Neural progenitor cell (in vitro differentiated cells): Measurements from ENCODE around the gene CFAP410. TPM values are rescaled to one million over a fixed set of nuclear protein-coding genes. Genes with fewer than 3 reads are reported as not detected.

Source experiments
- DNase-seq: peaks from one replicate; pipeline ENCODE4 v3.0.0-alpha.2; 2016; ENCODE audit warnings: low spot score
- H2AFZ ChIP-seq: fragments of 200-600 bp; sonication (generic); replicated peaks from 2 replicates; pipeline ENCODE4 v1.6.1; 2016; ENCODE audit warnings: antibody characterized with exemption
- H3F3A ChIP-seq: fragments of 200-600 bp; sonication (generic); 2 replicates; pipeline ENCODE4 v1.6.1; 2016; ENCODE audit warnings: antibody characterized with exemption, low read depth
- H3K27ac ChIP-seq: fragments of 200-600 bp; sonication (generic); 2 replicates; pipeline ENCODE4 v1.5.1; 2016; ENCODE audit warnings: mild to moderate bottlenecking
- H3K27me3 ChIP-seq: fragments of 200-600 bp; sonication (generic); 2 replicates; pipeline ENCODE4 v1.6.1; 2016; ENCODE audit warnings: mild to moderate bottlenecking, moderate library complexity
- H3K36me3 ChIP-seq: fragments of 200-600 bp; sonication (generic); 2 replicates; pipeline ENCODE4 v1.5.1; 2016
- H3K4me1 ChIP-seq: fragments of 200-600 bp; sonication (generic); 2 replicates; pipeline ENCODE4 v1.6.1; 2016; ENCODE audit warnings: mixed run types
- H3K4me2 ChIP-seq: fragments of 200-600 bp; sonication (generic); 2 replicates; pipeline ENCODE4 v1.6.1; 2016
- H3K4me3 ChIP-seq: fragments of 200-600 bp; sonication (generic); 2 replicates; pipeline ENCODE4 v1.5.1; 2016
- H3K79me2 ChIP-seq: fragments of 200-600 bp; sonication (generic); 2 replicates; pipeline ENCODE4 v1.6.1; 2016; ENCODE audit warnings: low read depth
- H3K9ac ChIP-seq: fragments of 200-600 bp; sonication (generic); 2 replicates; pipeline ENCODE4 v1.6.1; 2016
- H3K9me3 ChIP-seq: fragments of 200-600 bp; sonication (generic); 2 replicates; pipeline ENCODE4 v1.5.1; 2016; ENCODE audit warnings: low read depth
- H4K20me1 ChIP-seq: fragments of 200-600 bp; sonication (generic); 2 replicates; pipeline ENCODE4 v1.6.1; 2016; ENCODE audit warnings: low read depth
- H3K27ac Mint-ChIP-seq: 3 replicates; pipeline ENCODE4 v1.8.0; 2021; ENCODE audit warnings: mixed read lengths
- H3K27me3 Mint-ChIP-seq: 2 replicates; pipeline ENCODE4 v1.8.0; 2022; ENCODE audit warnings: low read depth, mild to moderate bottlenecking, inconsistent platforms, moderate library complexity, mixed read lengths; ENCODE audit not compliant: insufficient read depth
- H3K36me3 Mint-ChIP-seq: 3 replicates; pipeline ENCODE4 v1.8.0; 2021; ENCODE audit warnings: mixed read lengths
- H3K4me1 Mint-ChIP-seq: 3 replicates; pipeline ENCODE4 v1.8.0; 2021; ENCODE audit warnings: mixed read lengths
- H3K4me3 Mint-ChIP-seq: 3 replicates; pipeline ENCODE4 v1.8.0; 2021; ENCODE audit warnings: mild to moderate bottlenecking, moderate library complexity, mixed read lengths
- H3K9me3 Mint-ChIP-seq: 3 replicates; pipeline ENCODE4 v1.8.0; 2020; ENCODE audit warnings: mixed read lengths
- EZH2 ChIP-seq: fragments of 200-600 bp; sonication (generic); IDR thresholded peaks from 2 replicates; pipeline ENCODE4 v1.6.1; 2017; ENCODE audit warnings: antibody characterized with exemption, mild to moderate bottlenecking, moderate library complexity
- EZH2phosphoT487 ChIP-seq: fragments of 200-600 bp; sonication (generic); IDR thresholded peaks from 2 replicates; pipeline ENCODE4 v1.6.1; 2017; ENCODE audit warnings: antibody characterized with exemption
- total RNA-seq: library from RNA; depleted of rRNA; stranded (reverse); fragments of >200 nt; gene quantifications from 2 replicates; pipeline ENCODE4 v1.2.3, GENCODE V29; 2015; ENCODE audit warnings: low replicate concordance
- TF ChIP-seq, protein P1 (sequence below): fragments of 200-600 bp; sonication (generic); IDR thresholded peaks from 2 replicates; pipeline ENCODE4 v1.5.1; 2017; ENCODE audit warnings: antibody characterized with exemption, mild to moderate bottlenecking

Gene CFAP410
- total RNA-seq, 1 donor from 2014 or later: 7.5 TPM

DNA sequence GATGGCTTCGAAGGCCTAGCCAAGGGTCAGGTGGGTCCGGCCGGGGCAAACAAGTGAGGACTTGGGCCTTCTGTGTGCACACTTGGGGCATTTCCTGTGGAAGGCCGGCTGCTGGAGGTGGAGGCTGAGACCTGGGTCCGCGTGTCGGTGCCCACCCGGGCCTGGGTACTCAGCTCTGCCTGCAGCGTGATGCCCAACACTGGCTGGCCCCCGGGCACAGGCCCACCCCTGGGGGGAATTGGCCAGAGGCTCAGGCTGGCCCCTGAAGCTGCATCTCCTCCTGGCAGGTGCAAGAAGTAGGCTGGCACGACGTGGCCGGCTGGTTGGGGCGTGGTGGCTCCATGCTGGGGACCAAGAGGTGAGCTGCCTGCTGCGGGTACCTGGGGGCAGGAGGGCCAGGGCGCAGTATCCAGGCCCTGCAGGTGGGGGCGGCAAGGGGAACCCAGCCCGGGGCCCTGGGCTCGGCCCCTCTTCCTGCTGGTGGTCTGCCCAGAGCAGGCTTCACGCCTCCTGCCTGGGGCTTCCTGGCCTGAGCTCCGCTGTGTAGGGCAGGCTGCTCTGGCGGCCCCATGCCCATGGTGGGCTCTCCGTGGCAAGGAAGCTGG, 17.2 kb downstream of the CFAP410 start:
- DNase-seq: no peak
- Histone ChIP-seq H3K36me3 (no peaks in the 10 kb centered on the region), H3K27me3 (no peaks in the 10 kb centered on the region), H3K9ac (no peak overlapping the region), H3K4me3 (no peak overlapping the region), H3K27ac (no peak overlapping the region), H3K79me2 (no peaks in the 10 kb centered on the region), H3K4me2 (no peak overlapping the region), H3F3A (no peaks in the 10 kb centered on the region), H3K4me1 (no peaks in the 10 kb centered on the region), H3K9me3 (no peaks in the 10 kb centered on the region), H4K20me1 (no peaks in the 10 kb centered on the region), H2AFZ (no peak overlapping the region)
- Mint-ChIP-seq H3K9me3 (no peaks in the 10 kb centered on the region), H3K4me3 (no peak overlapping the region), H3K36me3 (no peaks in the 10 kb centered on the region), H3K27ac (no peak overlapping the region), H3K27me3 (no peaks in the 10 kb centered on the region), H3K4me1 (no peaks in the 10 kb centered on the region)
- TF ChIP-seq, protein P1, sequence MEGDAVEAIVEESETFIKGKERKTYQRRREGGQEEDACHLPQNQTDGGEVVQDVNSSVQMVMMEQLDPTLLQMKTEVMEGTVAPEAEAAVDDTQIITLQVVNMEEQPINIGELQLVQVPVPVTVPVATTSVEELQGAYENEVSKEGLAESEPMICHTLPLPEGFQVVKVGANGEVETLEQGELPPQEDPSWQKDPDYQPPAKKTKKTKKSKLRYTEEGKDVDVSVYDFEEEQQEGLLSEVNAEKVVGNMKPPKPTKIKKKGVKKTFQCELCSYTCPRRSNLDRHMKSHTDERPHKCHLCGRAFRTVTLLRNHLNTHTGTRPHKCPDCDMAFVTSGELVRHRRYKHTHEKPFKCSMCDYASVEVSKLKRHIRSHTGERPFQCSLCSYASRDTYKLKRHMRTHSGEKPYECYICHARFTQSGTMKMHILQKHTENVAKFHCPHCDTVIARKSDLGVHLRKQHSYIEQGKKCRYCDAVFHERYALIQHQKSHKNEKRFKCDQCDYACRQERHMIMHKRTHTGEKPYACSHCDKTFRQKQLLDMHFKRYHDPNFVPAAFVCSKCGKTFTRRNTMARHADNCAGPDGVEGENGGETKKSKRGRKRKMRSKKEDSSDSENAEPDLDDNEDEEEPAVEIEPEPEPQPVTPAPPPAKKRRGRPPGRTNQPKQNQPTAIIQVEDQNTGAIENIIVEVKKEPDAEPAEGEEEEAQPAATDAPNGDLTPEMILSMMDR: no peak
- TF ChIP-seq EZH2 (no peak), EZH2phosphoT487 (no peak)

DNA sequence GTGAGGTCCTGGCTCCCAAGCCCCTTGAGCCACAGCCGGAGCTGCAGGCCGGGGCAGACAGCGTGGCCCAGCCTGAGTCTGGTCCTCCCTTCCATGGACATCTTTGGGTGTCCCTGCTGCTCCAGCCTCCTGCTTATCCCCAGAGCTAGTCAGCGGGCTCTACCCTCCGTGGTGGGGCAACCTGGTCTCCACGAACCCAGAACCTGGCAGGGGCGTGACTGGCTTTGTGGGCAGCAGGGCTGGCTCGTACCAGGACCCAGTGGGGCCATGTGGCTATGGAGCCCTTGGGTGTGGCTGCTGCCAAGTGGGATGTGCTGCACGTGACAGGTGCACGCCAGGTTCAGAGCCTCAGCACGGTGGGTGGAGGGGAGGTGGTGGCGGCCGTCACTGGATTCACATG, 18.3 kb downstream of the CFAP410 start:
- Mint-ChIP-seq H3K4me1 (no peaks in the 10 kb centered on the region), H3K27me3 (peaks cover 3% of the 10 kb centered on the region), H3K36me3 (peaks cover 3% of the 10 kb centered on the region), H3K4me3 (no peak overlapping the region), H3K9me3 (no peaks in the 10 kb centered on the region), H3K27ac (no peak overlapping the region)
- no peak overlapping the region for H3K4me3 ChIP-seq
- no peaks in the 10 kb centered on the region for H3K79me2 ChIP-seq
- no peaks in the 10 kb centered on the region for H3K27me3 ChIP-seq
- TF ChIP-seq, protein P1: no peak
- TF ChIP-seq EZH2 (no peak), EZH2phosphoT487 (no peak)
- H3K36me3 ChIP-seq: no peaks in the 10 kb centered on the region
- H2AFZ ChIP-seq: no peak overlapping the region
- no peak overlapping the region for H3K9ac ChIP-seq
- no peak overlapping the region for H3K27ac ChIP-seq
- H3K4me2 ChIP-seq: no peak overlapping the region
- H4K20me1 ChIP-seq: no peaks in the 10 kb centered on the region
- DNase-seq: no peak
- no peaks in the 10 kb centered on the region for H3K9me3 ChIP-seq
- no peaks in the 10 kb centered on the region for H3K4me1 ChIP-seq
- no peaks in the 10 kb centered on the region for H3F3A ChIP-seq

DNA sequence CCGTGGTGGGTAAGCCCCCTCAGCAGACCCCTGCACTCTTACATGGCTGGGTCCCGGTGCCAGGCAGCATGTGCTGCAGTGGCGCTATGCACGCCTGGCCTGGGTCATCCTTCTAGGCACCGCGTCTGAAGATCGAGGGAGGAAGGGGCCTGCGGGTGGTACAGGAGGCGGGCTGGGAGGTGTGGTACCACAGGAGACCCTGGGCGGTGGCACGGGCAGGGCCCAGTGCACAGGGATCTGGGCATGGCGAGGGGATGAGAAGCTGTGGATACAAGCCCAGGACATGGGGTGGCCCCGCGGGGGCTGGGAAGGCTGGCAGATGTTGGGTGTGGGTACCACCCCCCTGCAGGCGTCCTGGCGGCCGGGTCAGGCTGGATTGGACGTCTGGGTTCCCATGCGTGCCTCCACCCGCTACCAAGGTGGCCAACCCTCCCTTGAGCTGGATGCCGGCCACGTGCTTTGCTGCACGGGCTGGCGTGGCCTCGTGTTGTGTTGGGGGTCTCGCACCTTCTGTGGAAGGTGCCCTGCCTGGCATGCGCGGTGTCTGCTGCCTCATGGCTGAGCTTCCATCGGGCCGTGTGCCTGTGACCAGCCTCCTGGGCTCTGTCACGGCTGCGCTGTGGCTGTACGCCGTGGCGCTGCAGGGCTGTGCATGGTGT, 19.7 kb downstream of the CFAP410 start:
- TF ChIP-seq EZH2phosphoT487 (no peak), EZH2 (no peak)
- TF ChIP-seq, protein P1: no peak
- Histone ChIP-seq H3K27me3 (no peaks in the 10 kb centered on the region), H3K36me3 (no peaks in the 10 kb centered on the region)

More for the DNA sequence above, 19.7 kb downstream of the CFAP410 start:
- DNase-seq: no peak
- Mint-ChIP-seq H3K27me3 (peaks cover 3% of the 10 kb centered on the region), H3K9me3 (no peaks in the 10 kb centered on the region), H3K4me1 (no peaks in the 10 kb centered on the region), H3K27ac (no peak overlapping the region), H3K36me3 (peaks cover 3% of the 10 kb centered on the region), H3K4me3 (no peak overlapping the region)
- H4K20me1 ChIP-seq: no peaks in the 10 kb centered on the region
- no peaks in the 10 kb centered on the region for H3F3A ChIP-seq
- H3K4me2 ChIP-seq: no peak overlapping the region
- H3K4me1 ChIP-seq: no peaks in the 10 kb centered on the region
- no peaks in the 10 kb centered on the region for H3K9me3 ChIP-seq
- no peaks in the 10 kb centered on the region for H3K79me2 ChIP-seq
- H2AFZ ChIP-seq: no peak overlapping the region
- H3K9ac ChIP-seq: no peak overlapping the region
- H3K27ac ChIP-seq: no peak overlapping the region
- H3K4me3 ChIP-seq: no peak overlapping the region
